HepG2 (cell line): ENCODE measurements around the gene SREBF1. TPM values are rescaled to one million over a fixed set of nuclear protein-coding genes. Genes with fewer than 3 reads are reported as not detected.

ENCODE experiments used
- HDAC2 ChIP-seq: sonication (generic); formaldehyde crosslinking; IDR thresholded peaks from 2 replicates; pipeline ENCODE4 v1.4.0; 2020; ENCODE audit warnings: missing genetic modification reagents
- MAFK ChIP-seq, 2 experiments: IDR thresholded peaks in 1 of 2; conservative IDR thresholded peaks in 1 of 2; 2 replicates each; pipeline ENCODE4 v1.6.1; 2011; ENCODE audit warnings: improper control_type of control experiment in 2 of 2, low read length in 2 of 2
- NKX3-1 ChIP-seq: sonication (generic); formaldehyde crosslinking; IDR thresholded peaks from 2 replicates; pipeline ENCODE4 v1.5.0; 2020; ENCODE audit warnings: missing genetic modification reagents
- POLR2AphosphoS2 ChIP-seq: IDR thresholded peaks from 2 replicates; pipeline ENCODE4 v1.6.1; 2011; ENCODE audit warnings: low read depth, low read length, improper control_type of control experiment
- PPARG ChIP-seq: conservative IDR thresholded peaks from 2 replicates; pipeline ENCODE4 v1.6.1; 2016; ENCODE audit warnings: missing biosample characterization, missing genetic modification reagents
- SP1 ChIP-seq, 2 experiments: fragments of 450-650 bp in 1 of 2; sonication (generic) in 1 of 2; formaldehyde crosslinking in 1 of 2; IDR thresholded peaks; 2 replicates each; pipeline versions ENCODE4 v1.4.0 to v1.6.1; 2016 to 2020; ENCODE audit warnings: missing genetic modification reagents in 1 of 2
- ZKSCAN5 ChIP-seq: sonication (generic); formaldehyde crosslinking; IDR thresholded peaks from 2 replicates; pipeline ENCODE4 v1.5.1; 2020; ENCODE audit warnings: mild to moderate bottlenecking, missing genetic modification reagents
- ZMAT3 ChIP-seq: sonication (generic); formaldehyde crosslinking; conservative IDR thresholded peaks from 2 replicates; pipeline ENCODE4 v1.7.0; 2021; ENCODE audit warnings: missing genetic modification reagents
- ZNF569 ChIP-seq: sonication (generic); formaldehyde crosslinking; IDR thresholded peaks from 2 replicates; pipeline ENCODE4 v1.5.0; 2020; ENCODE audit warnings: mild to moderate bottlenecking, missing genetic modification reagents, moderate library complexity, borderline replicate concordance
- ZNF652 ChIP-seq: IDR thresholded peaks from 2 replicates; pipeline ENCODE4 v1.6.1; 2016; ENCODE audit warnings: low read depth, borderline replicate concordance
- polyA plus RNA-seq, 8 experiments: library from polyadenylated mRNA; depleted of rRNA in 3 of 8; stranded (reverse) in 7 of 8; unstranded in 1 of 8; fragments of >200 nt; fragmentation: Illumina TruSeq in 4 of 8; extraction: Trizol in 4 of 8; gene quantifications; 2 replicates each; pipeline versions ENCODE4 v1.2.1 to v1.2.3, GENCODE V29; 2011 to 2016; ENCODE audit warnings: low read depth in 4 of 8, missing spikeins in 1 of 8, mixed read lengths in 1 of 8; ENCODE audit not compliant: insufficient read depth in 1 of 8
- total RNA-seq, 5 experiments: library from RNA; depleted of rRNA; stranded (reverse); fragments of >200 nt; fragmentation: Illumina TruSeq; extraction: Trizol; gene quantifications; 2 replicates each; pipeline ENCODE4 v1.2.3, GENCODE V29; 2016; ENCODE audit warnings: low read depth in 1 of 5
- TF ChIP-seq, protein P1 (sequence below): sonication (generic); formaldehyde crosslinking; IDR thresholded peaks from 2 replicates; pipeline ENCODE4 v1.4.0; 2020; ENCODE audit warnings: mild to moderate bottlenecking, missing genetic modification reagents, borderline replicate concordance
- TF ChIP-seq, protein P2 (sequence below): sonication (generic); formaldehyde crosslinking; IDR thresholded peaks from 2 replicates; pipeline ENCODE4 v1.4.0; 2020; ENCODE audit warnings: missing genetic modification reagents, borderline replicate concordance
- TF ChIP-seq, protein P3 (sequence below): sonication (generic); formaldehyde crosslinking; IDR thresholded peaks from 2 replicates; pipeline ENCODE4 v1.5.1; 2020; ENCODE audit warnings: mild to moderate bottlenecking, missing genetic modification reagents, borderline replicate concordance

SREBF1 gene
- total and polyA plus RNA-seq, 2 of the 13 experiments (the other 11 are each of a cell fraction or from before 2014, with no cell fraction given), result 34.3 to 38.0 TPM

DNA sequence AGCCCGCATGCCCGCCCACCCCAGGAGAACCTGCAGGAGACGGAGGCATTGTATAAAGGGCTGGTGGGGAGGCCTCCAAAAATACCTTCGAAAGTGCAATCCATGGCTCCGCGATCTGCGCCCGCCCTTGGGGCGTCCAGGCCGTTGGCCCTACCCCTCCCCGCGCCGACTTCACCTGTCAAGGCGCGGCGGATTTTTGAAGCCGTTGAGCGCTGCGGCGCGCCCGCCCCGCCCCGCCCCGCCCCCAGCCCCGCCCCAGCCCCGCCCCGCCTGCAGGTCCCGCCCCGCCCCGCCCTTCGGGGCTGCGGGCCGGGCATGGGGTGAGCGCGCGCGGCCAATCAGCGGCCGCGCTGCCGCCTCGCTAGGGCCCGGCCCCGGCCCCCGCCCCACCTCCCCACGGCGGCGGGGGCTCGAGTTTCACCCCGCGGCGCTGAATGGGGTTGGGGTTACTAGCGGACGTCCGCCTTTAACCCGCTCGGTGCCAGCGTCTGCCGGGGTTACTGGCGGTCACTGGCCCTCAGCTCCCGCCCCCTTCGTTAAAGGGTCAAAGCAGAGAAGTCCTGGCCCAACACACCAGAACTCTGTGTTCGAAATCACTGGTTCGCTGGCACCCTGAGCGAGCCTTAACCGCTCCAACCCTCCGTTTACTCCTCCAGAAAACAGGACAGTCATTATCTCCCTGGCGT, 13.2 kb downstream of the SREBF1 start (continued):
- TF ChIP-seq, protein P1, sequence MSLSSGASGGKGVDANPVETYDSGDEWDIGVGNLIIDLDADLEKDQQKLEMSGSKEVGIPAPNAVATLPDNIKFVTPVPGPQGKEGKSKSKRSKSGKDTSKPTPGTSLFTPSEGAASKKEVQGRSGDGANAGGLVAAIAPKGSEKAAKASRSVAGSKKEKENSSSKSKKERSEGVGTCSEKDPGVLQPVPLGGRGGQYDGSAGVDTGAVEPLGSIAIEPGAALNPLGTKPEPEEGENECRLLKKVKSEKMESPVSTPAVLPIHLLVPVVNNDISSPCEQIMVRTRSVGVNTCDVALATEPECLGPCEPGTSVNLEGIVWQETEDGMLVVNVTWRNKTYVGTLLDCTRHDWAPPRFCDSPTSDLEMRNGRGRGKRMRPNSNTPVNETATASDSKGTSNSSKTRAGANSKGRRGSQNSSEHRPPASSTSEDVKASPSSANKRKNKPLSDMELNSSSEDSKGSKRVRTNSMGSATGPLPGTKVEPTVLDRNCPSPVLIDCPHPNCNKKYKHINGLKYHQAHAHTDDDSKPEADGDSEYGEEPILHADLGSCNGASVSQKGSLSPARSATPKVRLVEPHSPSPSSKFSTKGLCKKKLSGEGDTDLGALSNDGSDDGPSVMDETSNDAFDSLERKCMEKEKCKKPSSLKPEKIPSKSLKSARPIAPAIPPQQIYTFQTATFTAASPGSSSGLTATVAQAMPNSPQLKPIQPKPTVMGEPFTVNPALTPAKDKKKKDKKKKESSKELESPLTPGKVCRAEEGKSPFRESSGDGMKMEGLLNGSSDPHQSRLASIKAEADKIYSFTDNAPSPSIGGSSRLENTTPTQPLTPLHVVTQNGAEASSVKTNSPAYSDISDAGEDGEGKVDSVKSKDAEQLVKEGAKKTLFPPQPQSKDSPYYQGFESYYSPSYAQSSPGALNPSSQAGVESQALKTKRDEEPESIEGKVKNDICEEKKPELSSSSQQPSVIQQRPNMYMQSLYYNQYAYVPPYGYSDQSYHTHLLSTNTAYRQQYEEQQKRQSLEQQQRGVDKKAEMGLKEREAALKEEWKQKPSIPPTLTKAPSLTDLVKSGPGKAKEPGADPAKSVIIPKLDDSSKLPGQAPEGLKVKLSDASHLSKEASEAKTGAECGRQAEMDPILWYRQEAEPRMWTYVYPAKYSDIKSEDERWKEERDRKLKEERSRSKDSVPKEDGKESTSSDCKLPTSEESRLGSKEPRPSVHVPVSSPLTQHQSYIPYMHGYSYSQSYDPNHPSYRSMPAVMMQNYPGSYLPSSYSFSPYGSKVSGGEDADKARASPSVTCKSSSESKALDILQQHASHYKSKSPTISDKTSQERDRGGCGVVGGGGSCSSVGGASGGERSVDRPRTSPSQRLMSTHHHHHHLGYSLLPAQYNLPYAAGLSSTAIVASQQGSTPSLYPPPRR, result 0 out of 2 replicates have a peak, but pooled peaks have one; percentile 18
- TF ChIP-seq ZNF652 (CRISPR knock-in tag), result peak; percentile 98
- no peak for TF ChIP-seq MAFK (conservative IDR thresholded peaks at IDR 0.05 in 1 of 2, IDR thresholded peaks at IDR 0.05 in 1 of 2; ENCODE audit: low read length in 2 of 2)
- TF ChIP-seq SP1 (IDR thresholded peaks at IDR 0.05), result no peak
- TF ChIP-seq SP1 (CRISPR knock-in tag; IDR thresholded peaks at IDR 0.05), result peak; percentile 40; the same call in 1 of the 2 replicates
- no peak for TF ChIP-seq ZMAT3 (CRISPR knock-in tag)
- no peak; the same call in 1 of the 2 replicates for TF ChIP-seq PPARG (CRISPR knock-in tag)
- TF ChIP-seq, protein P2, sequence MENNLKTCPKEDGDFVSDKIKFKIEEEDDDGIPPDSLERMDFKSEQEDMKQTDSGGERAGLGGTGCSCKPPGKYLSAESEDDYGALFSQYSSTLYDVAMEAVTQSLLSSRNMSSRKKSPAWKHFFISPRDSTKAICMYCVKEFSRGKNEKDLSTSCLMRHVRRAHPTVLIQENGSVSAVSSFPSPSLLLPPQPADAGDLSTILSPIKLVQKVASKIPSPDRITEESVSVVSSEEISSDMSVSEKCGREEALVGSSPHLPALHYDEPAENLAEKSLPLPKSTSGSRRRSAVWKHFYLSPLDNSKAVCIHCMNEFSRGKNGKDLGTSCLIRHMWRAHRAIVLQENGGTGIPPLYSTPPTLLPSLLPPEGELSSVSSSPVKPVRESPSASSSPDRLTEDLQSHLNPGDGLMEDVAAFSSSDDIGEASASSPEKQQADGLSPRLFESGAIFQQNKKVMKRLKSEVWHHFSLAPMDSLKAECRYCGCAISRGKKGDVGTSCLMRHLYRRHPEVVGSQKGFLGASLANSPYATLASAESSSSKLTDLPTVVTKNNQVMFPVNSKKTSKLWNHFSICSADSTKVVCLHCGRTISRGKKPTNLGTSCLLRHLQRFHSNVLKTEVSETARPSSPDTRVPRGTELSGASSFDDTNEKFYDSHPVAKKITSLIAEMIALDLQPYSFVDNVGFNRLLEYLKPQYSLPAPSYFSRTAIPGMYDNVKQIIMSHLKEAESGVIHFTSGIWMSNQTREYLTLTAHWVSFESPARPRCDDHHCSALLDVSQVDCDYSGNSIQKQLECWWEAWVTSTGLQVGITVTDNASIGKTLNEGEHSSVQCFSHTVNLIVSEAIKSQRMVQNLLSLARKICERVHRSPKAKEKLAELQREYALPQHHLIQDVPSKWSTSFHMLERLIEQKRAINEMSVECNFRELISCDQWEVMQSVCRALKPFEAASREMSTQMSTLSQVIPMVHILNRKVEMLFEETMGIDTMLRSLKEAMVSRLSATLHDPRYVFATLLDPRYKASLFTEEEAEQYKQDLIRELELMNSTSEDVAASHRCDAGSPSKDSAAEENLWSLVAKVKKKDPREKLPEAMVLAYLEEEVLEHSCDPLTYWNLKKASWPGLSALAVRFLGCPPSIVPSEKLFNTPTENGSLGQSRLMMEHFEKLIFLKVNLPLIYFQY (CRISPR knock-in tag), result no peak
- TF ChIP-seq POLR2AphosphoS2, result no peak
- TF ChIP-seq HDAC2 (CRISPR knock-in tag), result peak; percentile 14; the same call in 1 of the 2 replicates
- TF ChIP-seq ZKSCAN5, result no peak
- no peak for TF ChIP-seq NKX3-1 (CRISPR knock-in tag)
- TF ChIP-seq ZNF569 (CRISPR knock-in tag), result no peak
- TF ChIP-seq, protein P3, sequence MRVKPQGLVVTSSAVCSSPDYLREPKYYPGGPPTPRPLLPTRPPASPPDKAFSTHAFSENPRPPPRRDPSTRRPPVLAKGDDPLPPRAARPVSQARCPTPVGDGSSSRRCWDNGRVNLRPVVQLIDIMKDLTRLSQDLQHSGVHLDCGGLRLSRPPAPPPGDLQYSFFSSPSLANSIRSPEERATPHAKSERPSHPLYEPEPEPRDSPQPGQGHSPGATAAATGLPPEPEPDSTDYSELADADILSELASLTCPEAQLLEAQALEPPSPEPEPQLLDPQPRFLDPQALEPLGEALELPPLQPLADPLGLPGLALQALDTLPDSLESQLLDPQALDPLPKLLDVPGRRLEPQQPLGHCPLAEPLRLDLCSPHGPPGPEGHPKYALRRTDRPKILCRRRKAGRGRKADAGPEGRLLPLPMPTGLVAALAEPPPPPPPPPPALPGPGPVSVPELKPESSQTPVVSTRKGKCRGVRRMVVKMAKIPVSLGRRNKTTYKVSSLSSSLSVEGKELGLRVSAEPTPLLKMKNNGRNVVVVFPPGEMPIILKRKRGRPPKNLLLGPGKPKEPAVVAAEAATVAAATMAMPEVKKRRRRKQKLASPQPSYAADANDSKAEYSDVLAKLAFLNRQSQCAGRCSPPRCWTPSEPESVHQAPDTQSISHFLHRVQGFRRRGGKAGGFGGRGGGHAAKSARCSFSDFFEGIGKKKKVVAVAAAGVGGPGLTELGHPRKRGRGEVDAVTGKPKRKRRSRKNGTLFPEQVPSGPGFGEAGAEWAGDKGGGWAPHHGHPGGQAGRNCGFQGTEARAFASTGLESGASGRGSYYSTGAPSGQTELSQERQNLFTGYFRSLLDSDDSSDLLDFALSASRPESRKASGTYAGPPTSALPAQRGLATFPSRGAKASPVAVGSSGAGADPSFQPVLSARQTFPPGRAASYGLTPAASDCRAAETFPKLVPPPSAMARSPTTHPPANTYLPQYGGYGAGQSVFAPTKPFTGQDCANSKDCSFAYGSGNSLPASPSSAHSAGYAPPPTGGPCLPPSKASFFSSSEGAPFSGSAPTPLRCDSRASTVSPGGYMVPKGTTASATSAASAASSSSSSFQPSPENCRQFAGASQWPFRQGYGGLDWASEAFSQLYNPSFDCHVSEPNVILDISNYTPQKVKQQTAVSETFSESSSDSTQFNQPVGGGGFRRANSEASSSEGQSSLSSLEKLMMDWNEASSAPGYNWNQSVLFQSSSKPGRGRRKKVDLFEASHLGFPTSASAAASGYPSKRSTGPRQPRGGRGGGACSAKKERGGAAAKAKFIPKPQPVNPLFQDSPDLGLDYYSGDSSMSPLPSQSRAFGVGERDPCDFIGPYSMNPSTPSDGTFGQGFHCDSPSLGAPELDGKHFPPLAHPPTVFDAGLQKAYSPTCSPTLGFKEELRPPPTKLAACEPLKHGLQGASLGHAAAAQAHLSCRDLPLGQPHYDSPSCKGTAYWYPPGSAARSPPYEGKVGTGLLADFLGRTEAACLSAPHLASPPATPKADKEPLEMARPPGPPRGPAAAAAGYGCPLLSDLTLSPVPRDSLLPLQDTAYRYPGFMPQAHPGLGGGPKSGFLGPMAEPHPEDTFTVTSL (CRISPR knock-in tag), result no peak; the same call in 1 of the 2 replicates
